GM18499 (cell line): ENCODE measurements around the gene ZNHIT2.

ENCODE experiments used
- ATAC-seq: cut with Tn5 transposase; IDR thresholded peaks from one replicate; pipeline ENCODE4 v1.9.1; 2021; ENCODE audit warnings: moderate number of reproducible peaks; ENCODE audit not compliant: insufficient read depth, unreplicated experiment

The ZNHIT2 gene

DNA sequence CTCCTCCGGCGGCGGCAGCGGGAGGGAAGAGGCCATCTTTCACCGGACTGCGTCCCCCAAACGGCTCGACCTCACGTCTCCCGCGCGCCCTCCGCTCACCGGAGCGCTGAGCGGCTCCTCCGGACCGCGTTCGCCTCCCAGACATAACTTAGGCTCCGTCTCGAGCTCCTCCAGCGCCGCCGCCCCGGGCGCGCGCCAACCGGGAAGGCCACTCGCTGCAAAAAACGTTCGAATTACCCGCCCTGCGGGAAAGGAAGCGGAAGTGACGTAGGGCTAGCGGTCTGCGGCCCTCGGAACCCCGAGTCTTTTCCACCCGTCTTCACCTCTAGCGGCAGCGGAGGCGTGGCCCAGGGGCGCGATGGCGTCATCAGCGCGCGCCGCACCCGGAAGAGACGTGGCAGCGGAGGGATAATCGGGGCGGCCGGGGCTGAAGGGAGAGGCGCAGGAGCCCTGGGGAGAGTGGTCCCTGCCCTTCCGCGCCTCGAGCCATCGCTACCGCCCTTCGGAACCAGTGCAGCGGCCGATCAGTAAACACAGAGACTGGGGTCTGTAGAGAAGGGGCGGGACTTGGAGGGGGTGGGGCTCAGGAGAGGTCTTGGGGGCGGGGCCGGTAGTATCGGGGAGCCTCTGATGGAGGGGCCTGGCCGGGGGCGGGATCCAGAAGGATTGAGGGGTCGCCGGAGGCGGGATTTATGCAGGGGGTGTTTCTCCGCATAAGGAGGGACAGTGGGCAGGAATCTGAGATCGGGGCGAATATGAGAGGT, 33.5 kb downstream of the ZNHIT2 start, which contains the start of the genes CDCA5 and ZFPL1:
CDCA5 (minus strand) TSS at position 207 of the 764 bp plus-strand sequence; CDS start at position 145, 62 bp downstream.
ZFPL1 (plus strand) TSS at position 389 of the 764 bp plus-strand sequence. CDS start 477 bp downstream, outside the sequence.
- ATAC-seq, result peak; percentile 57

DNA sequence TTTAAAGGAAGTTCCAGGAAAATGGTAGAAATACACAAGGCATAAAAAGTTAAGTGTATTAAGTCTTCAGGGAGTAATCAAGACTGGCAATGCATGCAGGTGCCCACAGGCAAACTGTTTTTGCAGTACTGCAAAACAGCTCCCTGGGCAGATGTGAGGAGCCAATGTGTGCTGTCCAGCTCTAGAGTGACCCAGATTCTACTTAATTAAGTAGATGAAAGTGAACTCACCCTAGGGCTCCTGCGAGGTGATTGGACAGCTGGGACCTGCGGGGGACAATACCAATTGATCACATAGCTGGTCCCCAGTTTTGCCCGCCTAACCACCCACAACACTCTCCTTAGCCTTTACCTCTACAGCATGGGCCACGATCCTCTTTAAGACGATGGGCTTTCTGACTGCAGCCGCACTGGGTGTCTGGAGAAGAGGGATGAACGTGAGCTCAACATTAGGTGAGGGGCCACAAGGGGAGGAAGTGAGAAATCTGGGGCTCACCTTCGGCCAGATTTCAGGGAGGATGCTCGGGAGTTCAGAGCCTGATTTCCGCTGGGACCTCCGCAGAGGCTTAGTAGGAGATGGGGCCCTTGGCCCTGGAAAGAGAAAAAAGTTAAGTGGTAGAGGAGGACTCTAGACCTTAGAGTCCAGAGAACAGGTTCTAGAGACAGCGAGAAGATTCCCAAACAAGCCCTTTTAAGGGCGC, 34.2 kb downstream of the ZNHIT2 start:
- ATAC-seq, result peak; percentile 9

DNA sequence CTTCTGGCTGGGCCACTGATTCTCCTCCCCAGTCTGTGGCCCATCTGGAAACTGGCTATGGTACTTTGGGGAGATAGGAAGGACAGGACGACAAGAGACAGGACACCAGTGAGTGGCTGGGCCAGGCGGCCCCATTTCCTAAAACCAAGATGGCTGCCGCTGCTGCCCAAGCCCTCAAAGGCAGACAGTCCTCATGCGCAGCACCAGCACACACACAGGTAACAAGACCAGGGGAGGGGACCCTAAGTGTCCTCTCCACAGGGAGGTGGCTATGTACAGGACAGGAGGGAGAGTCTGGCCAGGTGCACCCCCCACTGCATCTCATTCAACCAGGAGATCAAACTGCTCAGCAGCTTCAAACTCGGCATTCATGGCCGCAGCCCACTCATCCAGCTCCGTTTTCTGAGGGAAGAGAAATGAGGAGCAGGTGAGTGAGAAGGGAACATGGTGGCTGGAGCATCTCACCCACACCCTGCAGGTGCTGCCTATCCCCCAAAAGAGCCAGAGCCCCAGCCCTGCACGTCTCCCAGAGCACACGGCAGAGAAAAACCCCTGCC, 38.6 kb downstream of the ZNHIT2 start:
- ATAC-seq, result no peak

DNA sequence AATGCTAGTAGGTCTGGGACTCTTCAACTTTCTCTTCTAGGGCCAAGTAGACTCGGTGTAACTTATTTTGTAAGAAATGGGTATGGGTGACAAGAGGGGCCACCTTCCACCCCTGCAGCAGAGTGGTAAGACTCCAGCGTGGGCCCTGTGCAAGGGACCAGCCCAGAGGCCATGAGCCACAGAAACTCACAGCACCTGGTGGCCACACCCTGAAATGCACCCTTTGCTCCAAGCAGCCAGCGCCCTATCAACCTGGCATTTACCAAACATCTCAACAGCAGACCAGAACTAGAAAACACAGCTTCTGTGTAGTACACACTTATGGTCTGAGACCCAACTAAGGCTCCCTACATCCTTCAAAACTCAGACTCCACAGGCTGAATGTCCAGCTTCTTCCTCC, 39.4 kb downstream of the ZNHIT2 start:
- no peak for ATAC-seq

DNA sequence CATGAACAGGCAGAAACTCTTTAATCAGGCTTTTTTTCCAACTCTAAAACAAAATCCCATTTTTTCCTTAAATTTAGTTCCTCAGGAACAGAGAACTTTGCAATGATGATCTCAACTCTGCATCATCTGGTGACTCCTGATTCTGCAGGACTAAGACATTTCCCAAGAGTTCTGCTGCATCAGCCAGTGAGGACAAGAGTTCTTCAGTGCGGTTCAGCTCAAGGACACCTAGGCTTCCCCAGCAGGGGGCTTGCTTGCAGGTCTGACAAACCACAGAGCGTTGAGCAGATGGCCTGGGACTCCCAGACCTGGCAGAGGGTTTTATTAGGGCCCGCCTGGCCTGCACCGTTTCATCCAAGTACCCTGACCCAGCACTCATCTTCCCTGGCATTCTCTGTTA, 40.0 kb downstream of the ZNHIT2 start:
- ATAC-seq, result no peak

DNA sequence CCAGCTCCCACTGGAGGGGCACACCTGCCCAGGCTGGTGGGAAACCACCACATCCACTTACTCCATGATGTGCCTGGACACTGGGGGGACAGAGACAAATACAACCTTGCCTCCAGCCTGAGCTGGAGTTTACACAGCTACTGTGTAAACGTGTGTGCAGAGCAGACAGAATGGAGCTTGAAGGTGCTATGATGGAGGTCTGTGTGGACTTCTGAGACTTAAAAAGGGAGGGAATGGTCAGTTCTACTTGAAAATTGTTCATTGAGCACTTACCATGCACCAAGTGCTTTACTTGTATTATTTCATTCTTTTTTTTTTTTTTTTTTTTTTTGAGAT, 44.9 kb downstream of the ZNHIT2 start:
- ATAC-seq, result no peak

DNA sequence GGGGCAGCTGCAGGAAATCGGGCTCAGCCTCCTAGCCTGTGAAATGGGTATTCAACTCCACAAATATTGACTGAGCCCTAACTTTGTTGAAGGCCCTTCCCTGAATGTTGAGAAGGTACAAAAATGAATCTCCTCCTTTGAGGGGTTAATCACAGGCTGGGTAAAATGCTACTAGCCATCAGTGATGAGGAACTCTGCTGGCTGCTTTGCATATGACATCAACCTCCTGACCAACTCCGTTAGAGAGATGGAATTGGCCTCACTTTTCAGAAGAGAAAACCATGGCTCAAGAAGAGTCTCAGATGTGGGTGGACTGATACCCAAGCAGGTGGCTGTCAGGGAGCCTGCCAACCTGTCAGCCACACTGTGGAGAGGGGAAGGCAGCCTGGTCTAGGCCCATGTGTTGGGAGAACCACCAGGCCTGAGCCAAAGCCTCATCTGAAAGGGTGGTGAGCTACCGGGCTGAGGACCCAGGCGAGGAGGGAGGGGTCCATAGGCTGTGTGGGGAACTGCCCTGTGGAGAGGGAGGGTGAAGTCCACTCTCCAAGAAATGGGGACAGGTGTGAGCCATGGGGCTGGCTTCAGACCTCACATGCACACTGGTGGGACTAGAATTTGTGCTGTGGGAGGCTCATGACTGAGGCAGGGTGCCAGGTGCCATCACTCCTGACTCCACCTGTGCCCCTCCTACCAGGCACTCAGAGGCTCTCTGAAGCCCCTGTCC, 45.4 kb downstream of the ZNHIT2 start:
- no peak for ATAC-seq

DNA sequence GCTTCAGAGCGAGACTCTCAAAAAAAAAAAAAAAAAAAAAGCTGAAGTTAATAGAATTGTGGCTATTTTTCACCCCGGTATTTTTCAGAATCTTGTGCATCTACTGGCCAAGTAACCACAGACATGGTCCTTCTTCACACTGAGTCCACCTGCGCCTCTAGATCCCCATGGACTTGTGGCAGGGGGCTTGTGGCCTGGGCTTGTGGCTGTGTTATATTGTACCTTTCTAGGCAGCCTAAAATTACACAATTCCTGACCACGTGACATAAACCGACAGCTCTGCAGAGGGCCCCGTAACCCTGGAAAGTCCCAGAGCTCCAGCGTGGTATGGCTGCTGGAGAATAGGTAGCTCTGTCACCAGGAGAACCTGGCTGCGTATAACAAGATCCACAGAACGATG, 48.3 kb downstream of the ZNHIT2 start:
- no peak for ATAC-seq

DNA sequence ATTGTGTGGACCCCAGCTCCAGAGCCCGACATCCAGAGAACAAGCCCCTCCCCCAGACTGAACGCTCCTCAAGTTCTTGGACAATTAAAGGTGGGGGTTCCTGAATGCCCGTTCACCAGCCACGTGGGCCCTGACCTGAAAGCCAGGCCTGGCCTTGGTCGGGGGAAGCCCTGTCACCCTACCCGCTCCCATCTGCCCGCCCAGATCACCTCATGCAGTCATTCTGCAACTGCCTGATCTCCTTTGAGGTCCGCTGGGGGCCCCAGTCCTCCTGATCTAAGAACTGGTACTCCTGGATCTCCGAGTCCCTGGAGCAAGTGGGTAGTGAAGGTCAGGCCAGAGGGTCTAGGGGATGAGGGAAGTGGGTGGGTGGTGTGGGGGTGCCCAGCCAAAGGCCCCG, 50.1 kb downstream of the ZNHIT2 start:
- no peak for ATAC-seq

DNA sequence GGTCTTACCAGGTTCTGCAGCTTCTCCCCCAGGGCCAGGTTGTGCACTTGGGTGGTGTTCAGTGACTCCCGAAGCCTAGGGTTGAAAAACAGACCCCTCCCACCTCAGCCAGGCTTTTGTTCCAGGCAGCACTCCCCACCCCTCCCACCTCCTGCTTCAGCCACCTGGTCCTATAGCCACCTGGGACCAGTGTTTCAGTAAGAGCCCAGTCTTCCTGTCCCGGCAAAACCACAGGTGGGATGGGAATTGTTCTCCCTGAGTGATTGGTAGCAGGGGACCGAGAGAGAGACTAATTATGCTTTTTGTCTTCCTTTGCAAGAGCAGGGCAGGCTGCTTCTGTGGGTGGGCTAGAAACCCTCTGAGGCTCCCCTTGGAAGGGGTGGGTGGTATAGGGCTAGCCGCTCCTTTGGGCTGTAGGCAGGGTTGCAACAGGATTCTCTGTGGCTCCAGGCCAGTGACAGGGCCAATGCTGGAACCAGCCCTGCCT, 50.7 kb downstream of the ZNHIT2 start:
- no peak for ATAC-seq
